WTC11 (cell line): Measurements from ENCODE around the gene RTCA. TPM values are rescaled to one million over a fixed set of nuclear protein-coding genes. Genes with fewer than 3 reads are reported as not detected.
"Not testable (repeated sequence)": the region's sequence is repeated elsewhere in the genome, so short reads cannot be mapped to it uniquely, and the experiment has no call there.

Experiments
- ATAC-seq: fragments of 200-7000 bp; cut with Tn5 transposase; 2 replicates; pipeline ENCODE4 v1.10.0; 2021; ENCODE audit warnings: mild to moderate bottlenecking, moderate library complexity
- CTCF ChIA-PET: fragments of 300-600 bp; sonication (Branson Sonifier 250); formaldehyde crosslinking; loops from one replicate; lab custom pipeline; 2021; ENCODE audit warnings: antibody characterized with exemption; lab: Charles Lee
- POLR2A ChIA-PET: fragments of 350-600 bp; sonication (Branson Sonifier 250); formaldehyde crosslinking; loops from one replicate; lab custom pipeline; 2021; ENCODE audit warnings: antibody characterized with exemption; lab: Charles Lee
- DNase-seq: peaks from one replicate; pipeline ENCODE4 v3.0.0; 2021; ENCODE audit warnings: low spot score
- H3K27ac Mint-ChIP-seq: 2 replicates; pipeline ENCODE4 v1.8.0; 2021; ENCODE audit warnings: mixed read lengths
- H3K27me3 Mint-ChIP-seq: 2 replicates; pipeline ENCODE4 v1.8.0; 2021; ENCODE audit warnings: low read depth, mild to moderate bottlenecking, moderate library complexity, mixed read lengths
- H3K36me3 Mint-ChIP-seq: 2 replicates; pipeline ENCODE4 v1.8.0; 2021; ENCODE audit warnings: mixed read lengths
- H3K4me1 Mint-ChIP-seq: 2 replicates; pipeline ENCODE4 v1.8.0; 2022; ENCODE audit warnings: mixed read lengths
- H3K4me3 Mint-ChIP-seq: 2 replicates; pipeline ENCODE4 v1.8.0; 2021; ENCODE audit warnings: mild to moderate bottlenecking, moderate library complexity, mixed read lengths
- H3K9me3 Mint-ChIP-seq: 2 replicates; pipeline ENCODE4 v1.8.0; 2021; ENCODE audit warnings: mixed read lengths
- AFF4 ChIP-seq: sonication (generic); formaldehyde crosslinking; IDR thresholded peaks from 2 replicates; pipeline ENCODE4 v1.8.1; 2023; ENCODE audit warnings: mild to moderate bottlenecking, missing genetic modification reagents, borderline replicate concordance
- AR ChIP-seq: fragments of 250-450 bp; sonication (Bioruptor Pico); IDR thresholded peaks from 2 replicates; pipeline ENCODE4 v1.9.0; 2021; ENCODE audit warnings: mild to moderate bottlenecking
- ATF1 ChIP-seq: sonication (generic); formaldehyde crosslinking; IDR thresholded peaks from 2 replicates; pipeline ENCODE4 v1.8.1; 2023; ENCODE audit warnings: mild to moderate bottlenecking, moderate library complexity, missing genetic modification reagents
- CREB1 ChIP-seq: sonication (generic); formaldehyde crosslinking; IDR thresholded peaks from 2 replicates; pipeline ENCODE4 v1.8.0; 2023; ENCODE audit warnings: mild to moderate bottlenecking, missing genetic modification reagents
- FOXJ3 ChIP-seq: sonication (generic); formaldehyde crosslinking; IDR thresholded peaks from 2 replicates; pipeline ENCODE4 v1.9.0; 2021; ENCODE audit warnings: missing genetic modification reagents, mild to moderate bottlenecking, borderline replicate concordance
- FOXK1 ChIP-seq: sonication (generic); formaldehyde crosslinking; IDR thresholded peaks from 2 replicates; pipeline ENCODE4 v1.8.0; 2022; ENCODE audit warnings: mild to moderate bottlenecking, moderate library complexity, missing genetic modification reagents
- GRHL2 ChIP-seq: fragments of 250-450 bp; sonication (Bioruptor Pico); IDR thresholded peaks from 2 replicates; pipeline ENCODE4 v1.8.0; 2022; ENCODE audit warnings: mild to moderate bottlenecking, moderate library complexity; ENCODE audit not compliant: insufficient replicate concordance, severe bottlenecking
- HMGA2 ChIP-seq: fragments of 250-450 bp; sonication (Bioruptor Pico); IDR thresholded peaks from 2 replicates; pipeline ENCODE4 v1.4.0; 2021; ENCODE audit warnings: mild to moderate bottlenecking, moderate library complexity
- JUN ChIP-seq: sonication (generic); formaldehyde crosslinking; IDR thresholded peaks from 2 replicates; pipeline ENCODE4 v1.8.0; 2023; ENCODE audit warnings: mild to moderate bottlenecking, missing genetic modification reagents
- PRRX2 ChIP-seq: fragments of 250-450 bp; sonication (Bioruptor Pico); IDR thresholded peaks from 2 replicates; pipeline ENCODE4 v1.8.0; 2021; ENCODE audit warnings: mild to moderate bottlenecking
- TEAD1 ChIP-seq: sonication (generic); formaldehyde crosslinking; IDR thresholded peaks from 2 replicates; pipeline ENCODE4 v1.8.0; 2022; ENCODE audit warnings: mild to moderate bottlenecking, missing genetic modification reagents
- ZNF317 ChIP-seq: sonication (generic); formaldehyde crosslinking; IDR thresholded peaks from 2 replicates; pipeline ENCODE4 v1.8.1; 2023; ENCODE audit warnings: low read depth, mild to moderate bottlenecking, moderate library complexity, missing genetic modification reagents, borderline replicate concordance
- ZNF396 ChIP-seq: fragments of 250-450 bp; sonication (Bioruptor Pico); IDR thresholded peaks from 2 replicates; pipeline ENCODE4 v1.8.0; 2021; ENCODE audit warnings: mild to moderate bottlenecking, moderate library complexity, borderline replicate concordance
- ZNF423 ChIP-seq: fragments of 250-450 bp; sonication (Bioruptor Pico); IDR thresholded peaks from 2 replicates; pipeline ENCODE4 v2.1.2; 2022; ENCODE audit warnings: mild to moderate bottlenecking, moderate library complexity
- ZNF532 ChIP-seq: fragments of 250-450 bp; sonication (Bioruptor Pico); IDR thresholded peaks from 2 replicates; pipeline ENCODE4 v1.9.0; 2021; ENCODE audit warnings: mild to moderate bottlenecking, borderline replicate concordance
- total RNA-seq: library from RNA; stranded (reverse); gene quantifications from 3 replicates; pipeline ENCODE4 v1.2.3, GENCODE V29; 2021

The RTCA gene
- total RNA-seq, 1 experiment from 2014 or later: 35.7 TPM

- no peaks in the 10 kb centered on the region for H3K27me3 Mint-ChIP-seq
- no peak overlapping the region for H3K27ac Mint-ChIP-seq
- ChIA-PET POLR2A (no interaction called here), CTCF (no interaction called here)
- H3K36me3 Mint-ChIP-seq: peaks cover 30% of the 10 kb centered on the region
- no peak for TF ChIP-seq HMGA2 (CRISPR knock-in tag)
- no peak for TF ChIP-seq PRRX2 (CRISPR knock-in tag)
- TF ChIP-seq ZNF317: no peak
- no peak for TF ChIP-seq JUN (CRISPR knock-in tag)
- TF ChIP-seq FOXJ3 (CRISPR knock-in tag): no peak
- no peak for TF ChIP-seq ZNF396 (CRISPR knock-in tag)
- no peak for TF ChIP-seq GRHL2
- TF ChIP-seq ZNF532 (CRISPR knock-in tag): no peak
- H3K4me3 Mint-ChIP-seq: no peak overlapping the region
- no peak for DNase-seq
- peaks cover 4% of the 10 kb centered on the region for H3K4me1 Mint-ChIP-seq
- ATAC-seq: no peak
- H3K9me3 Mint-ChIP-seq: peaks cover 6% of the 10 kb centered on the region
Measured at GRCh38 chr1:100292711-100293110, 26.7 kb downstream of the RTCA start.

- CTCF ChIA-PET: interaction anchor here (1.1 kb wide), 1 partner anchor 163 kb away, joined by 4 read pairs; no protein-coding TSS in a partner anchor
- ATAC-seq (no peak), DNase-seq (no peak)
- POLR2A ChIA-PET: interaction anchor here (0.6 kb wide), 1 partner anchor 130 kb away, joined by 7 read pairs; no protein-coding TSS in a partner anchor
- TF ChIP-seq CREB1 (CRISPR knock-in tag) (no peak), ATF1 (no peak), FOXK1 (CRISPR knock-in tag) (no peak), AFF4 (CRISPR knock-in tag) (no peak), TEAD1 (no peak), AR (CRISPR knock-in tag) (no peak), ZNF423 (CRISPR knock-in tag) (no peak)
- no peak overlapping the region for H3K27ac Mint-ChIP-seq
- H3K4me1 Mint-ChIP-seq: peaks cover 21% of the 10 kb centered on the region
- peaks cover 17% of the 10 kb centered on the region for H3K36me3 Mint-ChIP-seq
- H3K9me3 Mint-ChIP-seq: peaks cover 6% of the 10 kb centered on the region
- H3K27me3 Mint-ChIP-seq: no peaks in the 10 kb centered on the region
- H3K4me3 Mint-ChIP-seq: no peak overlapping the region
Measured at GRCh38 chr1:100296140-100296539, 30.1 kb downstream of the RTCA start.

- H3K27ac Mint-ChIP-seq, POLR2A ChIA-PET, H3K9me3 Mint-ChIP-seq, H3K27me3 Mint-ChIP-seq, DNase-seq, ATAC-seq, H3K4me3 Mint-ChIP-seq: not testable (repeated sequence)
- Mint-ChIP-seq H3K4me1 (peaks cover 21% of the 10 kb centered on the region), H3K36me3 (peaks cover 11% of the 10 kb centered on the region)
- CTCF ChIA-PET: interaction anchor here (1.2 kb wide), 1 partner anchor 162 kb away, joined by 3 read pairs; no protein-coding TSS in a partner anchor
Measured at GRCh38 chr1:100296997-100297396, 31.0 kb downstream of the RTCA start.
